HuH-7.5 (cell line): ENCODE measurements around the gene PAN2.

Source experiments
- DNase-seq: peaks from one replicate; pipeline ENCODE4 v3.0.0; 2011; ENCODE audit warnings: low spot score

PAN2 gene

DNA sequence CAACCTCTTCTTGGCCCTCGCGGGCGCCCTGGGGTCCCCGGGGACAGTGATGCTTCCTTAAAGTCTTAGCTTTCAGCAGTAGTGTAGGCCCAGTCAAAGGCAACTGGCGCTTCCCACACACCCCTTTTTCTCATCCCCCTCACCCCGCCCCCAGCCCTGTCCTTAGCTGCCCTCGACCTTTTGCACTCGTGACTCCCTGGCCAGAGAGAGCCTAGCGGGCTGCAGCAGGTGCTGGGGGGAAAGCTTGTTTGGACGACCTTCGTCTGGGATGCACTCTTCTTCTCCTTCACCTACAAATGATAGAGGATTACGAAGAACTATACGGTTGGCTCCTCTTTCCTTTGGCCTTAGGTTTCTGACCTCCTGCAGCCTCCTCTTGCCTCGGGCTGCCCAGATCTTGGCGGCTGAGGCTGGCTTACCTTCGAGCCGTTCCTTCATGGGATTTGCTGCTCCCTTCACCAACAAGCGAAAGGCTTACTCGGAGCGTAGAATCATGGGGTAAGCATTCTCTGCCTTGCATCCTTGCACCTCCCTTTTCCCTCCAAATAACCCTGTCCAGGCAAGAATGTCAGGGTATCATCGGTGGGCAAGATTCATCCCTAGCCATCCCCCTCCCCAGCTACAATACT is 66.2 kb downstream of the PAN2 start:
- DNase-seq, result peak; percentile 63

DNA sequence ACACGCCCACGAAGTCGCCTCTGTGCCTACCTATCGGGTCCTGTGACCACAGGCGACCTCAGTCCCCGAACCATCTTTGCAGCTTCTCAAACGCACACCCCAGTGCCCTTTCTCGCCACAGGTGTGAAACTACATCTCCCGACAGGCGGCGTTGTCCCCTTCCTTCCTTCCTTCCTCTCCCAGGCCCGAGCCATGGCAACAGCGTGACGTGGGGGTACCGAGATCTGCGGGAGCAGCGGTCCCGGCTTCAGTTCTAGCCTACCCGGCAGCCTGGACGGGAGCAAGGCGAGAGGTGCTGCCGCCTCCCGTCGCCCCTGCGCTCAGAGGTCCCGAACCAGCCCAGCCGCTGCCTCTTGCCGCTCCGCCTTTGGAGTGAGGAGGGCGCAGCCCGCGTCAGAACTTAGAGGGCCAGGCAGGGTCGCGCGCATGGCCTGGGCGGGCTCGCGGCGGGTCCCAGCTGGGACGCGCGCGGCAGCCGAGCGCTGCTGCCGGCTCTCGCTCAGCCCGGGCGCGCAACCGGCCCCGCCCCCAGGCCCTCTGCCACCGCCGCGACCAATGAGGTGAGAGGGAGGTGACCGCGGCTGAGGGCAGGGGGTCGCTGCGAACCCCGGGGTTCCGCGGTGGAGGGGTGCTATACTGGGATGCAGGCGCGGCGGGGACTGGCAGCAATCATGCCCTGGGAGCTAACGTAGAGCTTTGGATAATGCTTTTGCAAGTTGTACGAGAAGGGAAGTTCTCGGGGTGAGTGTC is 66.9 kb downstream of the PAN2 start, which contains the start of gene COQ10A:
Gene COQ10A (plus strand): TSS at position 250 of the 750 bp plus-strand sequence. CDS start 177 bp downstream, at position 427.
- peak; percentile 95 for DNase-seq
